GM12801 (cell line): ENCODE measurements around the gene INPP4A.

Experiments
- TF ChIP-seq, protein P1 (sequence below): IDR thresholded peaks from one replicate; pipeline ENCODE4 v1.5.1; 2011; ENCODE audit warnings: control low read depth; ENCODE audit not compliant: insufficient read length; ENCODE audit errors: extremely low read depth

The INPP4A gene

DNA sequence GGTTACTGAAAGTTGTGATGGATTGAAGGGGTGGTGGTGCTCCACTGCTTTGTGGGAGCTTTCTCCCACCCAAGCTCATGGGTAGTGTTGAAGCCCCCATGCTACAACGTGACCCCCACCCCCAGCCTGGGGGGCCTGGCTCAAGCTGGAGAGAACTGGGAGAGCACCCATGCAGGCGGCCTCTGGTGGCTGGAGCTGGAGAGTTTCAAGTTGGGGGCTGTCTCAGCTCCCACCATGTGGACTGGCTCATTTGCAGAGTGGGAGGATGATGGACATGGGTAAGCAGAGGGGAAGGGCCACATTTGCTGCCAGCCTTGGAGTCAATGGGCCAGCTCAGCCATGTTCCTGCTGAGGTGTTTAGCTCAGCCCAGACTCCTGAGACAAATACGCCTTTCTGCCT, 62.8 kb downstream of the INPP4A start:
- TF ChIP-seq, protein P1, sequence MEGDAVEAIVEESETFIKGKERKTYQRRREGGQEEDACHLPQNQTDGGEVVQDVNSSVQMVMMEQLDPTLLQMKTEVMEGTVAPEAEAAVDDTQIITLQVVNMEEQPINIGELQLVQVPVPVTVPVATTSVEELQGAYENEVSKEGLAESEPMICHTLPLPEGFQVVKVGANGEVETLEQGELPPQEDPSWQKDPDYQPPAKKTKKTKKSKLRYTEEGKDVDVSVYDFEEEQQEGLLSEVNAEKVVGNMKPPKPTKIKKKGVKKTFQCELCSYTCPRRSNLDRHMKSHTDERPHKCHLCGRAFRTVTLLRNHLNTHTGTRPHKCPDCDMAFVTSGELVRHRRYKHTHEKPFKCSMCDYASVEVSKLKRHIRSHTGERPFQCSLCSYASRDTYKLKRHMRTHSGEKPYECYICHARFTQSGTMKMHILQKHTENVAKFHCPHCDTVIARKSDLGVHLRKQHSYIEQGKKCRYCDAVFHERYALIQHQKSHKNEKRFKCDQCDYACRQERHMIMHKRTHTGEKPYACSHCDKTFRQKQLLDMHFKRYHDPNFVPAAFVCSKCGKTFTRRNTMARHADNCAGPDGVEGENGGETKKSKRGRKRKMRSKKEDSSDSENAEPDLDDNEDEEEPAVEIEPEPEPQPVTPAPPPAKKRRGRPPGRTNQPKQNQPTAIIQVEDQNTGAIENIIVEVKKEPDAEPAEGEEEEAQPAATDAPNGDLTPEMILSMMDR = no peak

DNA sequence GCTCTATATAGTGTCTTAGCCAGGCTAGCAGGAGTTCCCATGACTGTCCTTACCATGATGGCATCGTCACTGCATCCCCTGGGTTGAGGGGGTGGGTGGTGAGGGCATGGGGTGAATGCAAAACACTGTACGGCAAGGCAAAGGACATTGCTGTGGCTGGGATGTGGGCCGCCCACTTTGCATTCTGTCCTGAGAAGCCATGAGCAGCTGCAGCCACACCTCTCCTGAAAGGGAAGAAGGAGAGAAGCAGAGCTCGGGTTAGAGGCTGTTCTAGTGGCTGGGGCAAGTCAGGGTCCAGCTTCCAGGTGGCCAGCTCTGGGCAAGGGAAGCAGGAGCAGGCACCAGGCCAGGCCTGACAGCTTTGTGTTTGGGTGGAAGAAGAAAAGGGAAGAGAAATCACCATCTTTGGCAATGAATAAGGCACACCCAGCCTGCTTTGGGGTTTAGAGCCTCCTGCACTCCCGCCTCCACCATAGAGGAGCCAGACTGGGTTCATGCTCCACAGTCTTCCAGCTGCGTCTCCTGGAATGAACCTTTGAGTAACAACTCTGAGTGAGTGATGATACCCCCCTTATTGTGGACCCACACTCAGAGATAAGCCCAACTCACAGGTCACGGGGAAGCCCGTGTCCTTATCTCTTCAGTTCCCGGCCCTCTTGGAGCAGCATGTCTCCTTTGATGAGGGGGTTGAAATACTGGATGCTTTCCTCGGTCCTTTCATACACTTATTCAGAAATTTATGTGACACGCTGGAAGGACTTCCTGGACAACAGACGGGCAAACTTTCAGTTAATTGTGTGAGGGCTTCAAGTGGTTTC, 63.4 kb downstream of the INPP4A start:
- TF ChIP-seq, protein P1 = no peak

DNA sequence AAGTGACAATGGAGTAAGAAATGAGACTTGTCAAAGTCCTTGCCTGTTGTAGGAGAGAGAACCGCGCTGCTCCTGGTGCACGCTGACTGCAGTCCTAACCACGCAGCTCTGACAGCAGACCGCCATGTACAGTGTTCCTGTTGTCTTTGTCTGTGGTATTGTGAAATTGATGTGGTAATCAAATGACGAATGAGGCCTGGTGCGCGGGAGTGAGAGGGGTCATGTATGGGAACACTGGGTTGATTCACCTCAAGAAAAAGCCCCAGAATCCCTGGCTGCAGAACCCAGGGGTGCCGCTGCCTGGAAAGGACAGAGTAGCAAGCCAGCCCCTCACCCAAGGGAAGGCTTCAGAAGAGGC, 64.0 kb downstream of the INPP4A start:
- TF ChIP-seq, protein P1 = no peak

DNA sequence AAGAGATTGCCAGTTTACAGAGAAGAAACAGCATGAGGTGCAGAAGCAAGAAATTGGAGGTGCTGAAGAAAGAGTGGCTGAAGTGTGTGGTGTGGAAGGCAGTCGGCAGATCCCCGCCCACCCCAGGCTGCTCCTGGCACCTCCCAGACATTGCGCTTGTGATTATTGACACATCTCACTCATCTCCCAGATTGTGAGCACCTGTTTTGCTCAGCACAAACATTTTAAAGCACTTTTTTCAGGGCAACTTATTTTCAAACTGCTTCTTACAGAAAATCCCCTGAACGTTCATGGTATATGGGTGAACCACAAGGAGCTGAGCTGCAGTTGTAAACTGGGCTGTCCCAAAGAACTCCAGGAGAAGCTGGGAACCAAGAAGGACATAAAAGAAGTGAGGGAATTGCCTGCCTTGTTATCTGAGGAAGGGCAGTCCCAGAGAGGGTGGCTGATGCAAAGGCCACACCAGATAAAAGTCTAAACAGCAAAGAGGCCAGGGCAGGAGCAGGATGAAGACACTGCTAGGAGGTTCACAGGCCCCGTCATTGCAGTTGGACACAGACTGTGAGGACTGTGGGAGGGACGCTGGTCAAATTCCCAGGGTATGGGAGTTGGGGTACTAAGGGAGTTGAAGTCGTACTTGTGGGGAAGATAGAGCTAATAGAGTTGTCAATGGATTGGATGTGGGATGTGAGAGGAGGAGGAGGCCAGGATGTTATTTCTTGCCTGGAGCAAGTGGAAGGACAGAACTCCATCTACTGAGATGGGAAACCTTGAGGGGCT, 65.1 kb downstream of the INPP4A start:
- TF ChIP-seq, protein P1 = no peak

DNA sequence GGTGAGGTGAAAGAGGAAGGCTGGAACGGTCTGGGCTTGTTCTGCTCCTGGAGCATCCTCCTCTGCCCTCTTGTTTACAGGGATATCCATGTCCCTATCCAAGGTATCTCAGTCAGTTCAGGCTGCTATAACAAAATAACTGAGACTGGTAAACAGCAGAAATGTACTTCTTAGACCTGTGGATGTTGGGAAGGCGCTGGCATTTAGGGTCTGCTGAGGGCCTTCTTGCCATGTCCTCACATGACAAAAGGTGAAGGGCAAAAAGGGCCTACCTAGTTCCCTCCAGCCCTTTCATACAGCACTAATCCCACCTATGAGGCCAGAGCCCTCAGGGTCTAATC, 65.6 kb downstream of the INPP4A start:
- TF ChIP-seq, protein P1 = no peak

DNA sequence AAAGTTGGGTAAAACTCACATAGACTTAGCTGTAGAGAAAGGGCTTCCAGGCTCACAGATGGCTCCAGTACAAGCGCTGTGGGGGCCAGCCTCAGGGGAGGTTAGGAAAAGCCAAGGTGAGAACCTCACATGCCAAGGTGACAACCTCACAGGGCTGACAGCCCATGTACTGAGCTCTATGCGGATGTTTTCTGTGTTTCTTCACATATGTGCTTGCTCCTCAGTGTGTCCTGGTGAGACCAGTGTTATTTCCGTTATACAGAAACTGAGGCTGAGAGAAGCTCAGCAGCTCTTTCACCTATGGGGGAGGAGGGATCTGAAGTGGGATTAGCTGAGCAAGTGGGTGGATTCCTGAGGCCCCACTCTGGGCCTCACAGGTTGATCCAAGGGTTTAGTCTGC, 67.3 kb downstream of the INPP4A start:
- TF ChIP-seq, protein P1 = no peak

DNA sequence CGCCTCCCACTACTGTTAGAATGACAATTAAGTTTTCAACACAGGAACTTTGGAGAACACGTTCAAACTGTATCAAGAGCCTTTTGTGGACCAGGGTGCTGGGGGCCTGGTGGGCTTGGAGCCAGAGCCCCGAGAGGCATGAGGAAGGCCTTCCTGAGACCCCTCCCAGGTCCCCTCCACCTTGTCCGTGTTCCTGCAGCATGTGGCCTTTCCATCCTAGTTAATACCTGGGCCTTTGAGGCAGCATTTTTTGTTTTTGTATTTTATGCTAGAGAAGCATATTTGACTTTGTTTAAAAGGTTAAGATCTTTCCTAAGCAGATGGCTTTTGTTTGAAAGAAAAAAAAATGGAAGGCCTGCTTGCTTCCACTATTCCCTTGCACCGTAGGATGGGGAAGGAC, 68.0 kb downstream of the INPP4A start:
- TF ChIP-seq, protein P1 = no peak
